GM18517 (cell line): ENCODE results near the gene NHERF1.

Experiments
- ATAC-seq: cut with Tn5 transposase; IDR thresholded peaks from one replicate; pipeline ENCODE4 v1.9.1; 2021; ENCODE audit warnings: mild to moderate bottlenecking, moderate library complexity; ENCODE audit not compliant: unreplicated experiment

The NHERF1 gene

GRCh38 chr17:74807441-74807840 is 59.0 kb downstream of the NHERF1 start:
- no peak for ATAC-seq

GRCh38 chr17:74807925-74808324 is 59.5 kb downstream of the NHERF1 start:
- ATAC-seq = no peak

- no peak for ATAC-seq
These were observed 60.4 kb downstream of the NHERF1 start for GRCh38 chr17:74808714-74809430.

- no peak for ATAC-seq
These were observed 62.5 kb downstream of the NHERF1 start for GRCh38 chr17:74810699-74811485.

GRCh38 chr17:74812109-74813009 is 63.9 kb downstream of the NHERF1 start:
- ATAC-seq = no peak

- ATAC-seq = no peak
These were observed 66.0 kb downstream of the NHERF1 start for GRCh38 chr17:74814453-74814852.

- no peak for ATAC-seq
These were observed 66.6 kb downstream of the NHERF1 start for GRCh38 chr17:74815067-74815466.

- ATAC-seq = no peak
These were observed 67.3 kb downstream of the NHERF1 start for GRCh38 chr17:74815550-74816370.

GRCh38 chr17:74816905-74817620 is 68.6 kb downstream of the NHERF1 start:
- ATAC-seq = no peak

GRCh38 chr17:74818291-74818938 is 70.0 kb downstream of the NHERF1 start:
- no peak for ATAC-seq
